ENCODE measurements around the gene INPPL1.

GRCh38 chr11:72217841-72218240 lies 6.7 kb upstream of the INPPL1 start:
- TF ChIP-seq CTCF (IDR thresholded peaks at IDR 0.05; ENCODE audit: borderline replicate concordance, extremely low read depth, low read length, poor library complexity, severe bottlenecking): no peak
- TF ChIP-seq EZH2 (IDR thresholded peaks at IDR 0.05; ENCODE audit: borderline replicate concordance, low read depth, low read length, severe bottlenecking): no peak
